Thyroid gland (tissue), 4 donors: ENCODE data around the gene DLD.

Experiments
- POLR2A ChIP-seq, 2 donors: fragments of 450-650 bp; IDR thresholded peaks; one replicate each; pipeline ENCODE4 v1.6.1; 2017; ENCODE audit warnings: antibody characterized with exemption in 2 of 2, mild to moderate bottlenecking in 2 of 2, moderate library complexity in 1 of 2
- TF ChIP-seq, protein P1 (sequence below), 6 experiments: fragments of 200-600 bp in 3 of 6; fragments of 450-650 bp in 3 of 6; sonication (generic) in 3 of 6; IDR thresholded peaks; one replicate each; pipeline ENCODE4 v1.5.1; 2016 to 2019; ENCODE audit warnings: antibody characterized with exemption in 6 of 6, mild to moderate bottlenecking in 2 of 6, inconsistent platforms in 1 of 6, moderate library complexity in 1 of 6

DNA sequence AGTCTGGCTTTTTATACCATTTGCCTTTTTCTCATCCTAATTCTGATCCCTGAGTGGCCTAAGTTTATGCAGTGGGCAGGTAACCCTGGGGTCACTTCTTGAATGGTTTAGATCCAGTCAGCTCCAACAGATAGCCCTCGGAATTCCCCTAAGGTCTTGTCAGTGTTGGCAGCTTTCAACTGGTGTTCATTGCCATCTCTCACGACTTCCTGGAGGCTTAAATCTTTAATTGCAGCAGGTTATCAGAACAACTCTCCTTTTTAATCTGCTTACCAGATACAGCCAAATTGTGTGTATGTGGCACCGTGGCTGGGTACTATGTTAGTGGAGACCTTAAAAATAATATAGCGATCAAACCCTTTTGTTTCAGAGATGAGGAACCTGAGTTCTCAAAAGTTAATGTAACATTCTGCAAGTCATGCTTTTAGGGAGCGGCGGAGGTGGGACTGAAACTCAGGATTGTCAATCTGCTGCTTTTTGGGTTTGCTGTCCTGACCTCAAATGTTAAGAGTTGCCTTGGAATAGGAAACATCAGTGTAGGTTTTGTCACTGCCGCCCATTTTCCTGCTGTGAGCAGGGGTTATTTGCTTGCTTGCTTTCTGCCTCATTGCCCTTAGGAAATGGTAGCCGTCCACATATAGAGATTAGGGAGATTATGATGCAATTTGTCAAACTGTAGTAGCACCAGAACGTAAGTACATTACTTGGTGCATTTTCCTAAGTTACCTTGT lies 818 bp downstream of the DLD start:
- no peak for TF ChIP-seq POLR2A (IDR thresholded peaks at IDR 0.05)
- TF ChIP-seq, protein P1, sequence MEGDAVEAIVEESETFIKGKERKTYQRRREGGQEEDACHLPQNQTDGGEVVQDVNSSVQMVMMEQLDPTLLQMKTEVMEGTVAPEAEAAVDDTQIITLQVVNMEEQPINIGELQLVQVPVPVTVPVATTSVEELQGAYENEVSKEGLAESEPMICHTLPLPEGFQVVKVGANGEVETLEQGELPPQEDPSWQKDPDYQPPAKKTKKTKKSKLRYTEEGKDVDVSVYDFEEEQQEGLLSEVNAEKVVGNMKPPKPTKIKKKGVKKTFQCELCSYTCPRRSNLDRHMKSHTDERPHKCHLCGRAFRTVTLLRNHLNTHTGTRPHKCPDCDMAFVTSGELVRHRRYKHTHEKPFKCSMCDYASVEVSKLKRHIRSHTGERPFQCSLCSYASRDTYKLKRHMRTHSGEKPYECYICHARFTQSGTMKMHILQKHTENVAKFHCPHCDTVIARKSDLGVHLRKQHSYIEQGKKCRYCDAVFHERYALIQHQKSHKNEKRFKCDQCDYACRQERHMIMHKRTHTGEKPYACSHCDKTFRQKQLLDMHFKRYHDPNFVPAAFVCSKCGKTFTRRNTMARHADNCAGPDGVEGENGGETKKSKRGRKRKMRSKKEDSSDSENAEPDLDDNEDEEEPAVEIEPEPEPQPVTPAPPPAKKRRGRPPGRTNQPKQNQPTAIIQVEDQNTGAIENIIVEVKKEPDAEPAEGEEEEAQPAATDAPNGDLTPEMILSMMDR (IDR thresholded peaks at IDR 0.05), result no peak
